Calu3 (cell line): ENCODE results near the gene IL1R2. TPM values are rescaled to one million over a fixed set of nuclear protein-coding genes. Genes with fewer than 3 reads are reported as not detected.

Experiments
- BruUV-seq: library from RNA; stranded (reverse); fragments of 400-500 nt; replicated peaks from 2 replicates; lab custom pipeline; 2021; lab: Mats Ljungman, UMichigan
- CTCF ChIA-PET: fragments of 300-600 bp; sonication (Branson Sonifier 250); formaldehyde crosslinking; loops from one replicate; lab custom pipeline; 2022; ENCODE audit warnings: antibody characterized with exemption; lab: Charles Lee
- DNase-seq: peaks from one replicate; pipeline ENCODE4 v3.0.0; 2022
- H3K27ac Mint-ChIP-seq: one replicate; pipeline ENCODE4 v1.8.0; 2022; ENCODE audit warnings: mixed read lengths; ENCODE audit not compliant: unreplicated experiment
- H3K27me3 Mint-ChIP-seq: one replicate; pipeline ENCODE4 v1.8.0; 2022; ENCODE audit warnings: mixed read lengths; ENCODE audit not compliant: unreplicated experiment
- H3K36me3 Mint-ChIP-seq: one replicate; pipeline ENCODE4 v1.8.0; 2022; ENCODE audit warnings: mild to moderate bottlenecking, moderate library complexity, mixed read lengths; ENCODE audit not compliant: insufficient read depth, unreplicated experiment
- H3K4me1 Mint-ChIP-seq: one replicate; pipeline ENCODE4 v1.8.0; 2022; ENCODE audit warnings: mild to moderate bottlenecking, low read depth, mixed read lengths; ENCODE audit not compliant: unreplicated experiment
- H3K4me3 Mint-ChIP-seq: one replicate; pipeline ENCODE4 v1.8.0; 2022; ENCODE audit warnings: mild to moderate bottlenecking, low read depth, moderate library complexity, mixed read lengths; ENCODE audit not compliant: unreplicated experiment
- H3K9me3 Mint-ChIP-seq: one replicate; pipeline ENCODE4 v1.8.0; 2022; ENCODE audit warnings: low read depth, mixed read lengths; ENCODE audit not compliant: unreplicated experiment
- CTCF ChIP-seq: fragments of 200-600 bp; IDR thresholded peaks from one replicate; pipeline ENCODE4 v1.8.0; 2022; ENCODE audit warnings: antibody characterized with exemption; ENCODE audit not compliant: unreplicated experiment
- intact Hi-C: fragments of 100-400 bp; cut with micrococcal nuclease; formaldehyde crosslinking; loops from one replicate; pipeline ENCODE4 v1.10.0; 2022; ENCODE audit not compliant: unreplicated experiment
- total RNA-seq: library from RNA; stranded (reverse); gene quantifications from 2 replicates; pipeline ENCODE4 v1.2.3, GENCODE V29; 2022

The IL1R2 gene
- total RNA-seq, 1 experiment from 2014 or later: not detected

- Mint-ChIP-seq H3K4me1 (peaks cover 28% of the 10 kb centered on the region), H3K9me3 (peaks cover 2% of the 10 kb centered on the region), H3K27ac (no peak overlapping the region), H3K4me3 (no peak overlapping the region), H3K27me3 (no peaks in the 10 kb centered on the region), H3K36me3 (no peaks in the 10 kb centered on the region)
- intact Hi-C loops: no loop called here
- CTCF ChIA-PET: no interaction called here
- no peak for DNase-seq
- TF ChIP-seq CTCF: no peak
- no TSS peak for BruUV-seq
These were observed 69.0 kb downstream of the IL1R2 start for GRCh38 chr2:102060792-102061191.

DNA sequence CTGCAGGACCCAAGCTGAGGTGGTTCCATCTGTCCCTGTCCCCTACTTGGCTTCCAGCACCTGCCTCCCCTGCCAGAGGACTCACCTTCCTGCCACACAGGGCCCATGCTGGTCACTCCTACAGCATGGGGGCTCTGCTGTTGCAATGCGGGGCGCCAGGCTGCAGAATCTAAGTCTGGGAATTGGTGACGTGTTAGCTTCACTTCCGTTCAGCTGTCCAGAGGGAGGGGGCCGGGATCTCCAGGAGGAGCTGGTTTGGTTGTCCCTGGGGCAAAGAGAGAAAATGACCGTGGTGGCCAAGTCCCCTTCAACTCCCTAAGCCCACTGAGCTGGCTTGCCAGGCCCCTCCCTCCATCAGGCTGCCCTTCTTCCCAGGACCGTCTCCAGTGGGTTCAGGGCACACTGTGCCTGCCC lies 69.5 kb downstream of the IL1R2 start:
- Mint-ChIP-seq H3K4me1 (peaks cover 33% of the 10 kb centered on the region), H3K4me3 (no peak overlapping the region), H3K27ac (no peak overlapping the region), H3K9me3 (peaks cover 2% of the 10 kb centered on the region), H3K27me3 (no peaks in the 10 kb centered on the region), H3K36me3 (no peaks in the 10 kb centered on the region)
- intact Hi-C loops: no loop called here
- CTCF ChIA-PET: no interaction called here
- TF ChIP-seq CTCF: no peak
- no peak for DNase-seq
- no TSS peak for BruUV-seq

GRCh38 chr2:102061962-102062795 lies 70.4 kb downstream of the IL1R2 start:
- H3K4me3 Mint-ChIP-seq: no peak overlapping the region
- intact Hi-C loops: no loop called here
- peaks cover 35% of the 10 kb centered on the region for H3K4me1 Mint-ChIP-seq
- H3K27me3 Mint-ChIP-seq: no peaks in the 10 kb centered on the region
- H3K27ac Mint-ChIP-seq: no peak overlapping the region
- DNase-seq: no peak
- H3K9me3 Mint-ChIP-seq: no peaks in the 10 kb centered on the region
- CTCF ChIA-PET: no interaction called here
- no TSS peak for BruUV-seq
- TF ChIP-seq CTCF: no peak
- H3K36me3 Mint-ChIP-seq: peaks cover 6% of the 10 kb centered on the region

DNA sequence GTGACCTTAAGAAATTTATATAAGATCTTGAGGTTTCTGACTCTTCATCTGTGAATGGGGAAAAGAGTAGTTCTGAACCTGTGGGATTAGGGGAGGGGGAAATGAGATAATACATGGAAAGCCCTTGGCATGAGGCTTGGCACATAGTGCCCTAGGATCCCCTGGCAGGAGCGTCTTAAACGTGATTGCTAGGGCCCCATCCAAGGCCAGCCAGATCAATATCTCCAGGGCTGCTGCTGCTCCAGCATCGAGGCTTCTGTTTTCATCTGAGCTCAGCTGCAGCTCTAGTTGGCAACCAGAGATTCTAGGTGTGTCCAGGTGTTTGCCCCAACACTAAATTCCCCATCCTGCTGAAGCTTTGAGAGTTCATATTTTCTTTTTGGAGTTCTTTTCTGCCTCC lies 71.0 kb downstream of the IL1R2 start:
- Mint-ChIP-seq H3K36me3 (peaks cover 6% of the 10 kb centered on the region), H3K27ac (no peak overlapping the region), H3K27me3 (no peaks in the 10 kb centered on the region), H3K4me1 (peaks cover 35% of the 10 kb centered on the region), H3K4me3 (no peak overlapping the region), H3K9me3 (no peaks in the 10 kb centered on the region)
- intact Hi-C loops: no loop called here
- CTCF ChIA-PET: no interaction called here
- no TSS peak for BruUV-seq
- no peak for TF ChIP-seq CTCF
- DNase-seq: no peak
